GM23338 (cell line): ENCODE data around the gene DAGLB. TPM values are rescaled to one million over a fixed set of nuclear protein-coding genes. Genes with fewer than 3 reads are reported as not detected.

Source experiments
- CREB1 ChIP-seq: fragments of 250-450 bp; sonication (Bioruptor Pico); IDR thresholded peaks from 2 replicates; pipeline ENCODE4 v1.5.0; 2020; ENCODE audit warnings: low read depth, mild to moderate bottlenecking, moderate library complexity
- CTCF ChIP-seq, 2 experiments: fragments of 200-600 bp in 1 of 2; sonication (generic) in 1 of 2; conservative IDR thresholded peaks; 2 replicates each; pipeline versions ENCODE4 v1.5.1 to v1.6.1; 2016 to 2017; ENCODE audit warnings: antibody characterized with exemption in 2 of 2, low read depth in 2 of 2, mild to moderate bottlenecking in 2 of 2, moderate library complexity in 1 of 2
- EZH2 ChIP-seq: fragments of 200-600 bp; sonication (generic); IDR thresholded peaks from one replicate; pipeline ENCODE4 v1.8.0; 2017; ENCODE audit warnings: antibody characterized with exemption, mild to moderate bottlenecking, low read depth; ENCODE audit not compliant: unreplicated experiment
- EZH2phosphoT487 ChIP-seq: fragments of 200-600 bp; sonication (generic); IDR thresholded peaks from one replicate; pipeline ENCODE4 v1.8.1; 2018; ENCODE audit warnings: antibody characterized with exemption; ENCODE audit not compliant: unreplicated experiment
- JUNB ChIP-seq: IDR thresholded peaks from one replicate; pipeline ENCODE4 v1.6.1; 2016; ENCODE audit warnings: antibody characterized with exemption; ENCODE audit not compliant: unreplicated experiment
- NANOG ChIP-seq: IDR thresholded peaks from 2 replicates; pipeline ENCODE4 v1.6.1; 2016; ENCODE audit warnings: antibody characterized with exemption, borderline replicate concordance
- POLR2AphosphoS5 ChIP-seq: IDR thresholded peaks from 2 replicates; pipeline ENCODE4 v1.6.1; 2016; ENCODE audit warnings: antibody characterized with exemption, low read depth
- STAT1 ChIP-seq: IDR thresholded peaks from one replicate; pipeline ENCODE4 v1.6.1; 2016; ENCODE audit warnings: antibody characterized with exemption; ENCODE audit not compliant: unreplicated experiment
- ZNF114 ChIP-seq: fragments of 250-450 bp; sonication (Bioruptor Pico); IDR thresholded peaks from 2 replicates; pipeline ENCODE4 v1.5.0; 2020; ENCODE audit warnings: mild to moderate bottlenecking, moderate library complexity
- ZNF331 ChIP-seq: fragments of 250-450 bp; sonication (Bioruptor Pico); IDR thresholded peaks from 2 replicates; pipeline ENCODE4 v1.5.0; 2020; ENCODE audit warnings: low read depth, mild to moderate bottlenecking, moderate library complexity
- ZNF462 ChIP-seq: fragments of 250-450 bp; sonication (Bioruptor Pico); IDR thresholded peaks from 2 replicates; pipeline ENCODE4 v1.5.0; 2020; ENCODE audit warnings: mild to moderate bottlenecking, moderate library complexity
- polyA plus RNA-seq: library from polyadenylated mRNA; unstranded; fragments of >200 nt; fragmentation: Nextera tagmentation; extraction: Ambion mirVana; gene quantifications from 2 replicates; pipeline ENCODE4 v1.2.1, GENCODE V29; 2016
- total RNA-seq: library from RNA; depleted of rRNA; stranded (reverse); fragments of >200 nt; shearing (Covaris generic); gene quantifications from 2 replicates; pipeline ENCODE4 v1.2.3, GENCODE V29; 2014

Gene DAGLB
- total and polyA plus RNA-seq, 2 experiments from 2014 or later = 13.8 to 26.0 TPM

GRCh38 chr7:6477318-6477660 lies 29.5 kb upstream of the DAGLB start (continued):
- no peak for TF ChIP-seq ZNF462 (CRISPR knock-in tag)
- no peak for TF ChIP-seq STAT1
- no peak for TF ChIP-seq CREB1
- no peak for TF ChIP-seq POLR2AphosphoS5
- no peak for TF ChIP-seq EZH2phosphoT487
- no peak for TF ChIP-seq NANOG
- no peak for TF ChIP-seq CTCF (conservative IDR thresholded peaks at IDR 0.05; ENCODE audit: low read depth in 2 of 2)
- no peak for TF ChIP-seq JUNB
- no peak for TF ChIP-seq ZNF114 (CRISPR knock-in tag)
- TF ChIP-seq EZH2 = no peak
- no peak for TF ChIP-seq ZNF331 (CRISPR knock-in tag)
